Tibial nerve (tissue), 4 donors: ENCODE results near the gene JUNB. TPM values are rescaled to one million over a fixed set of nuclear protein-coding genes. Genes with fewer than 3 reads are reported as not detected.

Source experiments
- DNase-seq, 2 donors: peaks; one replicate each; pipeline ENCODE4 v3.0.0-alpha.2; 2019; ENCODE audit warnings: low spot score in 2 of 2
- H3K27ac ChIP-seq, 4 donors: fragments of 200-600 bp; sonication (generic) in 3 of 4; one replicate each; pipeline ENCODE4 v1.5.1; 2017 to 2019; ENCODE audit warnings: mild to moderate bottlenecking in 1 of 4
- H3K27me3 ChIP-seq, 2 donors: fragments of 200-600 bp; sonication (generic) in 1 of 2; one replicate each; pipeline versions ENCODE4 v1.5.1 to v1.6.0; 2017 to 2019
- H3K36me3 ChIP-seq, 3 donors: fragments of 200-600 bp; sonication (generic); one replicate each; pipeline ENCODE4 v1.5.1; 2018 to 2019
- H3K4me1 ChIP-seq, 4 donors: fragments of 200-600 bp; sonication (generic) in 3 of 4; one replicate each; pipeline ENCODE4 v1.5.1; 2017 to 2019
- H3K4me3 ChIP-seq, 4 donors: fragments of 200-600 bp; sonication (generic) in 3 of 4; one replicate each; pipeline ENCODE4 v1.5.1; 2017 to 2019; ENCODE audit warnings: mild to moderate bottlenecking in 1 of 4, moderate library complexity in 1 of 4
- H3K9me3 ChIP-seq, 4 donors: fragments of 200-600 bp; sonication (generic) in 3 of 4; one replicate each; pipeline ENCODE4 v1.5.1; 2017 to 2019
- EP300 ChIP-seq, 2 donors: sonication (generic); formaldehyde crosslinking; IDR thresholded peaks; one replicate each; pipeline ENCODE4 v1.6.1; 2017; ENCODE audit warnings: antibody characterized with exemption in 2 of 2, mild to moderate bottlenecking in 1 of 2
- POLR2A ChIP-seq, 2 donors: fragments of 450-650 bp; IDR thresholded peaks; one replicate each; pipeline ENCODE4 v1.6.1; 2017; ENCODE audit warnings: antibody characterized with exemption in 2 of 2, mild to moderate bottlenecking in 2 of 2, moderate library complexity in 2 of 2
- WGBS, 2 donors: methylation state at CpG; one replicate each; pipeline ENCODE4 v1.1.5; 2018; 5-methylcytosine and 5-hydroxymethylcytosine counted together
- total RNA-seq, 4 donors: library from RNA; depleted of rRNA; stranded (reverse); fragments of >200 nt; gene quantifications; one replicate each; pipeline ENCODE4 v1.1.0, GENCODE V29; 2016
- TF ChIP-seq, protein P1 (sequence below), 5 experiments: fragments of 200-600 bp in 3 of 5; fragments of 450-650 bp in 2 of 5; sonication (generic) in 3 of 5; IDR thresholded peaks; one replicate each; pipeline ENCODE4 v1.5.1; 2016 to 2019; ENCODE audit warnings: antibody characterized with exemption in 5 of 5, mild to moderate bottlenecking in 3 of 5, moderate library complexity in 2 of 5

Gene JUNB
- total RNA-seq, 4 donors from 2014 or later: 421 to 676 (median 613) TPM

DNA sequence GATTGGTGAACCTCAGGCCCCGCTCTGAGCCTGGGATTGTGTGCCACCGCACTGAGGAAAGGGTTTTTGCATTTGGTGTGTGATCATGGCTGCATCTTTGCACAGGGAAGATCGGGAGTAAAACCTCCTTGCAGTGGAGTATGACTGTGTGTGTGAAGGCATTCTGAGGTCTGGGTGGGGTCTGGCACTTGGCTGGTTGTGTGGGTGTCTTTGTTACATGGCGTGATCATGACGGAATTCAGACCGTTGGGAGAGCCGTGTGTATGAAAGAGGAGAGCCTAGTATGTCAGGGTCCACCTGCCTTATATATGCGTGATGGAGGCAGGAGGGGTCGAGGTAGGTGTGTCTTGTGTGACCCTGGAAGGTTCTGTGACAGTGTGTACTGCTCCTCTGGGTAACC, 40.4 kb upstream of the JUNB start:
- no peak for DNase-seq
- peaks cover 0 to 8% (median 0%) of the 10 kb centered on the region in 4 donors for H3K9me3 ChIP-seq
- H3K27ac ChIP-seq: no peak overlapping the region
- H3K36me3 ChIP-seq: peaks cover 0 to 31% (median 3%) of the 10 kb centered on the region in 3 donors
- H3K4me3 ChIP-seq: no peak overlapping the region
- WGBS, 2 donors: 45 to 46% methylated on average over 9 of the region's 9 CpGs
- H3K27me3 ChIP-seq: peaks cover 0 to 36% of the 10 kb centered on the region in 2 donors
- TF ChIP-seq EP300 (IDR thresholded peaks at IDR 0.05): no peak
- TF ChIP-seq POLR2A (IDR thresholded peaks at IDR 0.05): no peak
- TF ChIP-seq, protein P1, sequence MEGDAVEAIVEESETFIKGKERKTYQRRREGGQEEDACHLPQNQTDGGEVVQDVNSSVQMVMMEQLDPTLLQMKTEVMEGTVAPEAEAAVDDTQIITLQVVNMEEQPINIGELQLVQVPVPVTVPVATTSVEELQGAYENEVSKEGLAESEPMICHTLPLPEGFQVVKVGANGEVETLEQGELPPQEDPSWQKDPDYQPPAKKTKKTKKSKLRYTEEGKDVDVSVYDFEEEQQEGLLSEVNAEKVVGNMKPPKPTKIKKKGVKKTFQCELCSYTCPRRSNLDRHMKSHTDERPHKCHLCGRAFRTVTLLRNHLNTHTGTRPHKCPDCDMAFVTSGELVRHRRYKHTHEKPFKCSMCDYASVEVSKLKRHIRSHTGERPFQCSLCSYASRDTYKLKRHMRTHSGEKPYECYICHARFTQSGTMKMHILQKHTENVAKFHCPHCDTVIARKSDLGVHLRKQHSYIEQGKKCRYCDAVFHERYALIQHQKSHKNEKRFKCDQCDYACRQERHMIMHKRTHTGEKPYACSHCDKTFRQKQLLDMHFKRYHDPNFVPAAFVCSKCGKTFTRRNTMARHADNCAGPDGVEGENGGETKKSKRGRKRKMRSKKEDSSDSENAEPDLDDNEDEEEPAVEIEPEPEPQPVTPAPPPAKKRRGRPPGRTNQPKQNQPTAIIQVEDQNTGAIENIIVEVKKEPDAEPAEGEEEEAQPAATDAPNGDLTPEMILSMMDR (IDR thresholded peaks at IDR 0.05): no peak
- H3K4me1 ChIP-seq: peaks cover 0 to 15% (median 0%) of the 10 kb centered on the region in 4 donors

DNA sequence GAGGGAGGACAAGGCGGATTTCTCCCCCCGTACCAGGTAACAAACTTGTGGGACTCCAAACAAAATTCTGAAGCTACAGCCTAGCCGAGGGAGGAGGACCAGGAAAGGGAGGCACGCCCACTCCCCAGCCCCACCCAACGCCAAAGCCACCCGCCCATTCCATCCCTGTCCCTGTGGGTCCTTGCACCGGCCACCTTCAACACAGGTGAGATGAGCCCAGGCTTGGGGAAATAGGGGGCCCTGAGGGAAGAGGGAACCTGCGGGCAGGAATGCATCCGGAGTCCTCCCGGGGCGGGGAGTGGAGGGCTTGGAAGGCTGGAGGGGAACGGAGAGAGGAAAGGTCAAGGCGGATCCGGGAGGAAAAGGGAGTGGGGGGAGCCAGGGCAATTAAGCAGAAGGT, 39.7 kb upstream of the JUNB start, which contains the start of gene BEST2:
Gene BEST2 (plus strand): TSS at position 157 of the 400 bp plus-strand sequence. CDS start 802 bp downstream, outside the sequence.
- H3K9me3 ChIP-seq: peaks cover 0 to 8% (median 0%) of the 10 kb centered on the region in 4 donors
- no peak within 1 kb of the TSS for H3K27ac ChIP-seq
- H3K4me3 ChIP-seq: no peak within 1 kb of the TSS
- H3K27me3 ChIP-seq: peaks cover 0 to 36% of the 10 kb centered on the region in 2 donors
- TF ChIP-seq, protein P1 (IDR thresholded peaks at IDR 0.05): no peak
- TF ChIP-seq POLR2A (IDR thresholded peaks at IDR 0.05): no peak
- H3K36me3 ChIP-seq: peaks cover 0 to 23% (median 3%) of the 10 kb centered on the region in 3 donors
- H3K4me1 ChIP-seq: peaks cover 0 to 15% (median 0%) of the 10 kb centered on the region in 4 donors
- no peak for DNase-seq
- WGBS, 2 donors: 51 to 53% methylated on average over 14 of the region's 14 CpGs

DNA sequence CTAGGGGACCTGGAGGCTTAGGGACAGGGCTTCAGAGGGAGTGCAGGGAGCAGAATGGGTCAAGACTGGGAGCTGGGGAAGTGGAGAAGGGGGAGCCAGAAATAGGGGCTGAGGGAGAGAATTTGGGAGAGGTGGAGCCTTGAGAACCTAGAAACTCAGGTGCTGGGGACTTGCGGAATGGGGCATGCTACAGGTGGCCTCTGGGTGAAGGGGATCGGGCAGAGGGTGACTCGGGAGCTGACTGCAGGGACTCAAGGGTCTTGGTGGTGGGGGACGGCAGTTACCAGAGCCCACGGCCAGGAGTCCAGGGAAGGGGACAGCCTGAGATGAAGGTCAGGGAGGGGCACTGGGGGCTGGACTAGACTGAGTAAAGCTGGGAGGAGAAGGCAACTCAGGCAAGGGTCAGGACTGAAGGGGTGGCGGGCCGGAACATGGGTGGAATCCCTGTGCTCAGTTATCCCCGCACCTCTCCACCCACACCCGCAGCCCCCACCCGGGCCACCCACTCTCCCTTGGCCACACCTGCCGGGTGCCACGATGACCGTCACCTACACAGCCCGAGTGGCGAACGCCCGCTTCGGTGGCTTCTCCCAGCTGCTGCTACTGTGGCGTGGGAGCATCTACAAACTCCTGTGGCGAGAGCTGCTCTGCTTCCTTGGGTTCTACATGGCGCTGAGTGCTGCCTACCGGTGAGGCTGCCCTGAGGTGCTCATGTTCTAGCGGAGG, 39.1 kb upstream of the JUNB start:
- no peak overlapping the region for H3K4me3 ChIP-seq
- no peak for DNase-seq
- peaks cover 0 to 8% (median 0%) of the 10 kb centered on the region in 4 donors for H3K9me3 ChIP-seq
- peaks cover 0 to 18% (median 0%) of the 10 kb centered on the region in 3 donors for H3K36me3 ChIP-seq
- H3K27ac ChIP-seq: no peak overlapping the region
- TF ChIP-seq EP300 (IDR thresholded peaks at IDR 0.05): no peak
- no peak for TF ChIP-seq POLR2A (IDR thresholded peaks at IDR 0.05)
- TF ChIP-seq, protein P1 (IDR thresholded peaks at IDR 0.05): no peak
- peaks cover 0 to 18% (median 1%) of the 10 kb centered on the region in 4 donors for H3K4me1 ChIP-seq
- H3K27me3 ChIP-seq: peaks cover 0 to 36% of the 10 kb centered on the region in 2 donors
- 76 to 79% methylated on average over 22 to 23 of the region's 23 CpGs for WGBS, 2 donors

DNA sequence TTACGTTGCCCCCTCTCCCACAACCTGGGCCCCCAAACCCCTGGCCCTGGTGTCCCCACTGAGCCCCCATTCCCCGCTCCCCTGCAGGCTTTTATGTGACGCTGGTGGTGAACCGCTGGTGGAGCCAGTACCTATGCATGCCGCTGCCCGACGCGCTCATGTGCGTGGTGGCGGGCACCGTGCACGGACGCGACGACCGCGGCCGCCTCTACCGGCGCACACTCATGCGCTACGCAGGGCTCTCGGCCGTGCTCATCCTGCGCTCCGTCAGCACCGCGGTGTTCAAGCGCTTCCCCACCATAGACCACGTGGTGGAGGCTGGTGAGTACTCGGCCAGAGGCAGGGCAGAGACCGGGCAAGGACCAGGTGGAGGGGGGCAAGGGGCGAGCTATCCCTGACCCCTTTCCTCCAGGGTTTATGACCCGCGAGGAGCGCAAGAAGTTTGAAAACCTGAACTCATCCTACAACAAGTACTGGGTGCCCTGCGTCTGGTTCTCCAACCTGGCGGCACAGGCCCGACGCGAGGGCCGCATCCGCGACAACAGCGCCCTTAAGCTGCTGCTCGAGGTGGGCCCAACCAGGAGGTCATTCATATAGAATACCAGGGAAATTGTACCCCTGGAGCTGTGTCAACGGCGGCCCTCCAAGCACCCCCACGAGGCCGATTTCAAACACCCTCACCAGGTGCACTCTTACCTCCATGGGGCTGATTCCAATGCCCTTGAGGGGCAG, 36.7 kb upstream of the JUNB start:
- Histone ChIP-seq H3K36me3 (no peaks in the 10 kb centered on the region), H3K27ac (no peak overlapping the region), H3K4me3 (no peak overlapping the region), H3K9me3 (no peaks in the 10 kb centered on the region), H3K4me1 (peaks cover 0 to 26% (median 9%) of the 10 kb centered on the region in 4 donors), H3K27me3 (peaks cover 0 to 36% of the 10 kb centered on the region in 2 donors)
- no peak for DNase-seq
- WGBS, 2 donors: 77 to 79% methylated on average over 24 to 50 of the region's 50 CpGs
- no peak for TF ChIP-seq EP300 (IDR thresholded peaks at IDR 0.05)
- TF ChIP-seq, protein P1 (IDR thresholded peaks at IDR 0.05): no peak
